GM18505 (cell line): ENCODE measurements around the gene FLNA.
"Not testable (repeated sequence)": the region's sequence is repeated elsewhere in the genome, so short reads cannot be mapped to it uniquely, and the experiment has no call there.

Source experiments
- ATAC-seq: cut with Tn5 transposase; IDR thresholded peaks from one replicate; pipeline ENCODE4 v1.9.1; 2021; ENCODE audit not compliant: unreplicated experiment
- POLR2A ChIP-seq: IDR thresholded peaks from 4 replicates; pipeline ENCODE4 v1.6.1; 2011; ENCODE audit warnings: borderline replicate concordance; ENCODE audit not compliant: insufficient read depth, insufficient read length; ENCODE audit errors: extremely low read depth

FLNA gene

DNA sequence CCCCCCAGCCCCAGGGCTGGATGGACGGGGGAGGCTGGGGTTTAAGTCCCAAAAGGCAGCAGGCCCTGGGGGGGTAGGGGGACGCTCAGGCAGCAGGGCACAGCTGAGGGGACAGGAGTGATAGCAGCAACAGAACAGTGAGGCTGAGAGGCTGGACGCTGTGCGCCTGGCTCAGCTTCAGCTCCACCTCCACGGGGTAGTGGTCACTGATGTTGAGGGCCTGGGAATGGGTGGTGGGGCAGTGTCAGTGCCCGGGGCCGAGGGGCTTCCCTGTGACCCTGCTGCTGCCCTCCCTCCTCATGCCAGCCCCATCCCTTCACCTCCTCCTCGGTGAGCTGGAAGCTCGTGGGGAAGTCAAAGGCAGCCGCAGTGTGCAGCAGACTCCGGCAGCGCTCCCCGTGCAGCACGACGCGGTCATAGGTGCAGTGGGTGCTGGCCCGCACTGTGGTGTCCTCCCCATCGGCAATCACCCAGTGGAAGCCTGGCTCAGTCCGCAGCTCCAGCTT is 28.2 kb upstream of the FLNA start:
- TF ChIP-seq POLR2A = no peak
- no peak for ATAC-seq

DNA sequence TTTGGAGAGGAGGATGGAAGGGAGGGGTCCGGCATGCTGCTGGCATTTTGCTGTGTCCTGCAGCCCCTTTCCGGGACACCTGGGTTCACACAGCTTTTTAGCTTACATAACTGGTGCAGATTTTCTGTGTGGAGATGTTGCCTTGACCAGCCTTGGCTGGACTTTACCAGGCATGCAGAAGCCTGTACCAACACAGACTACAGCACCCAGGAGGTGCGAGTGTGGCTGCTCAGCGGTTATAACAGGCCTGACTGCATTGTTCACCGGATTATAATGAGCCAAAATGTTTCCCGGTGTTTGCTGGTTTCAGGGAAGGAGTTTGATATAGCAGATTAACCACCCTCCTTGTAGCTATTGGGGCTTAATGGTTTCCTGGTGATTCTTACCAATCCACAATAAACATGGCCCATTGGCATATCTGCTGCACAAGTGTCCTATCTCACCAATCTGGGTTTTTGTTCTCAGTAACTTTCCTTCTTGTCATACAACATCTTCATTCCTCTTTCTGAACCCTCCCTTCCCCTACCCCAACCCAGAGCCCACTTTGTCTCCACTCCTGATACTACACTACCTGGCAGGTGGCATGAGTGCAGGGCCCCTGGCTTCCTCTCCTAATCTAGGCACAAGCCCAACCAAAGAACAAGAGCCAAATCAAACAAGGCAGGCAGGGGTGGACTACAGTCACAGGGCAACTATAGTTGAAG is 27.6 kb upstream of the FLNA start:
- no peak for ATAC-seq
- no peak for TF ChIP-seq POLR2A

- ATAC-seq = no peak
- TF ChIP-seq POLR2A = peak; percentile 72
These were observed 26.8 kb upstream of the FLNA start for GRCh38 chrX:154401045-154401799.

DNA sequence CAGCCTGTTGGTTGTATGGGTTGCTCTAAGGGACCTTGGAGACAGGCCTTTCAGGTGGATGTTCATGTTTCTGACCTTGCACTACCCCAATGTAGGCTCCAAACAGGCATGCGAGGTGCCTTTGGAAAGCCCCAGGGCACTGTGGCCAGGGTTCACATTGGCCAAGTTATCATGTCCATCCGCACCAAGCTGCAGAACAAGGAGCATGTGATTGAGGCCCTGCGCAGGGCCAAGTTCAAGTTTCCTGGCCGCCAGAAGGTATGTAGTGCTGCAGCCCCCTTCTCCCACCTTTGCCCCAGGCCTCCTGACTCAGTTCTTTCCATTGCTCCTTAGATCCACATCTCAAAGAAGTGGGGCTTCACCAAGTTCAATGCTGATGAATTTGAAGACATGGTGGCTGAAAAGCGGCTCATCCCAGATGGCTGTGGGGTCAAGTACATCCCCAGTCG is 26.0 kb upstream of the FLNA start:
- not testable (repeated sequence) for ATAC-seq

- ATAC-seq = no peak
- TF ChIP-seq POLR2A = peak; percentile 21
These were observed 25.3 kb upstream of the FLNA start for GRCh38 chrX:154399527-154400368.

- peak; percentile 22 for ATAC-seq
These were observed 24.5 kb upstream of the FLNA start for GRCh38 chrX:154398668-154399526.

GRCh38 chrX:154397888-154398667 is 23.6 kb upstream of the FLNA start, which contains the start of gene RPL10:
RPL10 (plus strand) TSS chrX:154398377; CDS start chrX:154398520, 143 bp downstream.
- peak; percentile 76 for ATAC-seq
- TF ChIP-seq POLR2A = peak; percentile 99

More at GRCh38 chrX:154398668-154399526, 24.5 kb upstream of the FLNA start:
- no peak for TF ChIP-seq POLR2A

GRCh38 chrX:154396973-154397887 is 22.8 kb upstream of the FLNA start:
- peak; percentile 40 for ATAC-seq
- no peak for TF ChIP-seq POLR2A

DNA sequence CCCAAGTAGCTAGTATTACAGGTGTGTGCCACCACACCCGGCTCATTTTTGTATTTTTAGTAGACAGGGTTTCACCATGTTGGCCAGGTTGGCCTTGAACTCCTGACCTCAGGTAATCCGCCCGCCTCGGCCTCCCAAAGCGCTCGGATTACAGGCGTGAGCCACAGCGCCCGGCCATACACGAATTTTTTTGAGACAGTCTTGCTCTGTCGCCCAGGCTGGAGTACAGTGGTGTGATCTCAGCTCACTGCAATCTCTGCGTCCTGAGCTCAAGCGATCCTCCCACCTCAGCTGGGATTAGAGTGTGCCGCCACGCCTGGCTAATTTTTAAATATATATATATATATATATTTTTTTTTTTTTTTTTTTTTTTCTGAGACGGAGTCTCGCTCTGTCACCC is 21.9 kb upstream of the FLNA start:
- not testable (repeated sequence) for ATAC-seq

GRCh38 chrX:154389812-154390747 is 15.6 kb upstream of the FLNA start:
- peak; percentile 59 for ATAC-seq

DNA sequence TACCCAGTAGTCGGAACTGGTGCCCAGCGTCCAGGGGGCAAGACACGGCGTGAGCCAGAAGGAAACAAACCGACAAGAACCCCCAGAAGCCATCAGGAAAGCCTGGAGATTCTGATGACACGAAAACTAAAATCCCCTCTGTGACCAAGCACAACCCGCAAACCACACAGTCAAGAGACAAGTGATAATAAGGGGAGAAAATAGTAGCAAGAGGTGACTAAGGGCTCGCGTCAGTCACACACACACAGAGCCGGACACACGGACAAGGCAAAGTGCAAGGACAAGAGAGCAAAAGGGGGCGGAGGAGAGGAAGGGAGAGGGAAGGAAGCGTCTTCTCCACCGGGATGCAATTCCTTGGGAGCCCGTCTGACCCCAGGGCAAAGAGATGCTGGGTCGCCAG is 14.2 kb upstream of the FLNA start:
- not testable (repeated sequence) for ATAC-seq

- ATAC-seq = not testable (repeated sequence)
These were observed 13.7 kb upstream of the FLNA start for GRCh38 chrX:154388094-154388493.
